ENCODE measurements around the gene CDK14.

Gene CDK14

DNA sequence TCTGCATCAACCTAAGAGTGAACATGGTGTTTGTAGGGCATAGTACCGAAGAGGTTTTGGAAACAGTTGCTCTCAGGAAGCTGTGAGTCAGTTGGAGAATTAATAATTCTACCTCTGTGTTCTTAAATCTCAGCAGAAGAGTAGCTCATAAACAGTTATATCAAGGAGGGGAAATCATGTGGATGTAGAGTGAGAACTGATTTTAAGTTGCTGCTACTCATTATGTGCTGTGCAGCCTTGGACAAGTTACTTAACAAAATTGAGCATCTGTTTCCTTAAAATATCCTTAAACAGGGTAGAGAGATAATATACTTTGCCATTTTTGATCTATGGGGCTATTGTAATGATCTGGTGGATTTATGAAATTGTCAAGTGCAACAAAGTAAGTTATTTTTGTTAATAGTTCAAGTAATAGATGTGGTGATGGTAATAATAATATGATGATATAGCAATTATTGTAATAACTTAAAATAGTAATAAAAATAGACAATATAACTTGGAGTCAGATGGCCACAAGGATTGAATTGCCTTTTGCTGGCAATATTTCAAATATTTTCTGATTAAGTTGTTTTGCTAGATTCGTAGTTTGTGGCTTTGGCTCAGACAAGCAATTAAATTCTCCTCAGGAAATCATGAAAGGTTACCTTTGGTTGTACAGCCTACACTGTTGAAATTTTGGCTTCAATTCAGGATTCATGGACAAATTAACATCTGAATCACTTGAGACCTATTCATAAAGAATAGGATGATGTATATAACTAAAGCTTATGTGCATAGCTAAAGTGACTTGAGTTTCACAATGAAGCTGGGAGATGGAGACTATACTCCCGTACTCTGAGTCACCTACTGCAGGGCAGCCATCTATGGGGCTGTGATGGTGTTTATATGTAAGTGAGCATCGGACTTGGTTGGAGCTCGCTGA lies 228.5 kb downstream of the CDK14 start:
- no peak overlapping the region for H3K27ac ChIP-seq (ENCODE audit: low read length)
- H3K79me2 ChIP-seq (ENCODE audit: low read length), result no peaks in the 10 kb centered on the region
- no peak for TF ChIP-seq EZH2phosphoT487 (IDR thresholded peaks at IDR 0.05; ENCODE audit: low read depth)
- TF ChIP-seq, protein P1, sequence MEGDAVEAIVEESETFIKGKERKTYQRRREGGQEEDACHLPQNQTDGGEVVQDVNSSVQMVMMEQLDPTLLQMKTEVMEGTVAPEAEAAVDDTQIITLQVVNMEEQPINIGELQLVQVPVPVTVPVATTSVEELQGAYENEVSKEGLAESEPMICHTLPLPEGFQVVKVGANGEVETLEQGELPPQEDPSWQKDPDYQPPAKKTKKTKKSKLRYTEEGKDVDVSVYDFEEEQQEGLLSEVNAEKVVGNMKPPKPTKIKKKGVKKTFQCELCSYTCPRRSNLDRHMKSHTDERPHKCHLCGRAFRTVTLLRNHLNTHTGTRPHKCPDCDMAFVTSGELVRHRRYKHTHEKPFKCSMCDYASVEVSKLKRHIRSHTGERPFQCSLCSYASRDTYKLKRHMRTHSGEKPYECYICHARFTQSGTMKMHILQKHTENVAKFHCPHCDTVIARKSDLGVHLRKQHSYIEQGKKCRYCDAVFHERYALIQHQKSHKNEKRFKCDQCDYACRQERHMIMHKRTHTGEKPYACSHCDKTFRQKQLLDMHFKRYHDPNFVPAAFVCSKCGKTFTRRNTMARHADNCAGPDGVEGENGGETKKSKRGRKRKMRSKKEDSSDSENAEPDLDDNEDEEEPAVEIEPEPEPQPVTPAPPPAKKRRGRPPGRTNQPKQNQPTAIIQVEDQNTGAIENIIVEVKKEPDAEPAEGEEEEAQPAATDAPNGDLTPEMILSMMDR (IDR thresholded peaks at IDR 0.05; ENCODE audit: low read depth, low read length), result no peak

DNA sequence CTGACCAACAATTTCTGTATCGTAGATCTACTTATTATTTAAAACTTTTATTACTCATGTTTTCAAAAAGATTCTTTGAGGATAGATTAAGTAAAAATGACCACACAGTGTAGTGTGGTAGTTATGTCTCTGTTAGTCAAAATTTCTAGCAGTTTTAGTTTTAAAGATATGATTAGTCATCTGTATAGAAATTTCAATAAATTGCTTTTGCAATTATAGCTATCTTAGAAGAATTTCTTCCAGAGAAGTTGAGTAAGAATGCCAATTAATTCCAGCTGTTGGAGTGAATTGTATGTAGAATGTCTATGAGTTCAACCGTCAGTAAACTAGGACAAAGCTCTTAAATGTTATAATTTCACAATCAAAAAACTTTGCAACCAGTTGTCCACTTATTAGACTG lies 229.7 kb downstream of the CDK14 start:
- H3K36me3 ChIP-seq (replicated peaks; ENCODE audit: low read depth, low read length), result no peaks in the 10 kb centered on the region
- H4K20me1 ChIP-seq (ENCODE audit: insufficient read depth, low read length), result no peaks in the 10 kb centered on the region
- no peak overlapping the region for H3K27ac ChIP-seq (ENCODE audit: low read length)
- no peak overlapping the region for H3K9ac ChIP-seq (ENCODE audit: low read length)
- H3K79me2 ChIP-seq (ENCODE audit: low read length), result no peaks in the 10 kb centered on the region
- TF ChIP-seq, protein P1 (IDR thresholded peaks at IDR 0.05; ENCODE audit: low read depth, low read length), result no peak
- no peak for TF ChIP-seq EZH2phosphoT487 (IDR thresholded peaks at IDR 0.05; ENCODE audit: low read depth)
- H3K9me3 ChIP-seq (ENCODE audit: insufficient read depth, low read length), result no peaks in the 10 kb centered on the region
- H2AFZ ChIP-seq (ENCODE audit: low read depth, low read length), result no peak overlapping the region
- no peaks in the 10 kb centered on the region for H3K4me1 ChIP-seq (ENCODE audit: low read length)
- H3K27me3 ChIP-seq (ENCODE audit: low read depth, low read length), result no peaks in the 10 kb centered on the region
- H3K4me2 ChIP-seq (ENCODE audit: low read length), result no peak overlapping the region
- no peak overlapping the region for H3K4me3 ChIP-seq (ENCODE audit: low read length)

More for the DNA sequence above, 228.5 kb downstream of the CDK14 start:
- Histone ChIP-seq H3K4me3 (ENCODE audit: low read length) (no peak overlapping the region), H4K20me1 (ENCODE audit: insufficient read depth, low read length) (no peaks in the 10 kb centered on the region), H3K9me3 (ENCODE audit: insufficient read depth, low read length) (no peaks in the 10 kb centered on the region), H3K27me3 (ENCODE audit: low read depth, low read length) (no peaks in the 10 kb centered on the region), H3K4me2 (ENCODE audit: low read length) (no peak overlapping the region), H3K9ac (ENCODE audit: low read length) (no peak overlapping the region), H3K4me1 (ENCODE audit: low read length) (no peaks in the 10 kb centered on the region), H2AFZ (ENCODE audit: low read depth, low read length) (no peak overlapping the region), H3K36me3 (replicated peaks; ENCODE audit: low read depth, low read length) (no peaks in the 10 kb centered on the region)

DNA sequence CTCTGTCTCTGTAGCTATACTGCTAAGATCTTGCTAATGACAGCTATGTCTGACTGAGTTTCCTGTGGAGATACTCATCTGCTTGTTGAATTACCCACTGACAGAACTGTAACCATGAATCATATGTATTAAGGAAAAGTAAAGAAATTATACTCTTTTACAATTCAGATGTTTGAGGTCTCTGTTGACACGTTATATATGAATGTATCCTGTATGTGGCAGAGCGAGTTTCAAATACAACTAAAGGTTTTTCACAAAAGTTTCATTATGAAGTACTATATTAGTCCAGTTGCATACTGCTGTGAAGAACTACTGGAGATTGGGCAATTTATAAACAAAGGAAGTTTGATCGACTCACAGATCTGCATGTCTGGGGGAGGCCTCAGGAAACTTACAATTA lies 232.5 kb downstream of the CDK14 start:
- no peaks in the 10 kb centered on the region for H3K4me1 ChIP-seq (ENCODE audit: low read length)
- no peaks in the 10 kb centered on the region for H3K27me3 ChIP-seq (ENCODE audit: low read depth, low read length)
- no peaks in the 10 kb centered on the region for H3K9me3 ChIP-seq (ENCODE audit: insufficient read depth, low read length)
- H3K36me3 ChIP-seq (replicated peaks; ENCODE audit: low read depth, low read length), result no peaks in the 10 kb centered on the region
- no peak overlapping the region for H3K9ac ChIP-seq (ENCODE audit: low read length)
- no peak overlapping the region for H3K4me3 ChIP-seq (ENCODE audit: low read length)
- H3K4me2 ChIP-seq (ENCODE audit: low read length), result no peak overlapping the region
- H3K79me2 ChIP-seq (ENCODE audit: low read length), result no peaks in the 10 kb centered on the region
- no peaks in the 10 kb centered on the region for H4K20me1 ChIP-seq (ENCODE audit: insufficient read depth, low read length)
- H2AFZ ChIP-seq (ENCODE audit: low read depth, low read length), result no peak overlapping the region
- TF ChIP-seq, protein P1 (IDR thresholded peaks at IDR 0.05; ENCODE audit: low read depth, low read length), result no peak
- TF ChIP-seq EZH2phosphoT487 (IDR thresholded peaks at IDR 0.05; ENCODE audit: low read depth), result no peak
- H3K27ac ChIP-seq (ENCODE audit: low read length), result no peak overlapping the region

DNA sequence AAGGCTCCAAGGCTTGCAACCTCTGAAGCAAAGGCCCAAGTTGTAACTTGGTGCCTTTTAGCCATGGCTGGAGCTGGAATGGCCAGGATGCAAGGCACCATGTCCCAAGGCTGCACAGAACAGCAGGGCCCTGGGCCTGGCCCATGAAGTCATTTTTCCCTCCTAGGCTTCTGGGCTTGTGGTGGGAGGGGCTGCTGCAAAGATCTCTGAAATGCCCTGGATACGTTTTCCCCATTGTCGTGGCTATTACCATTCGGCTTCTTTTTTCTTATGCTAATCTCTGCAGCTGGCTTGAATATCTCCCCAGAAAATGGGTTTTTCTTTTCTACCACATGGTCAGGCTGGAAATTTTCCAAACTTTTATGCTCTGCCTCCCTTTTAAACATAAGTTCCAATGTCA lies 234.2 kb downstream of the CDK14 start:
- Histone ChIP-seq H3K4me2 (ENCODE audit: low read length) (no peak overlapping the region), H2AFZ (ENCODE audit: low read depth, low read length) (no peak overlapping the region), H3K79me2 (ENCODE audit: low read length) (no peaks in the 10 kb centered on the region), H3K36me3 (replicated peaks; ENCODE audit: low read depth, low read length) (no peaks in the 10 kb centered on the region), H3K9me3 (ENCODE audit: insufficient read depth, low read length) (no peaks in the 10 kb centered on the region), H3K27ac (ENCODE audit: low read length) (no peak overlapping the region), H3K4me3 (ENCODE audit: low read length) (no peak overlapping the region), H3K9ac (ENCODE audit: low read length) (no peak overlapping the region), H4K20me1 (ENCODE audit: insufficient read depth, low read length) (no peaks in the 10 kb centered on the region), H3K4me1 (ENCODE audit: low read length) (no peaks in the 10 kb centered on the region), H3K27me3 (ENCODE audit: low read depth, low read length) (no peaks in the 10 kb centered on the region)
- TF ChIP-seq, protein P1 (IDR thresholded peaks at IDR 0.05; ENCODE audit: low read depth, low read length), result no peak
- no peak for TF ChIP-seq EZH2phosphoT487 (IDR thresholded peaks at IDR 0.05; ENCODE audit: low read depth)

Measured in OCI-LY3 (cell line).